HUES64 (cell line): ENCODE results near the gene DCAF12L2. TPM values are rescaled to one million over a fixed set of nuclear protein-coding genes. Genes with fewer than 3 reads are reported as not detected.
A peak's percentile ranks its signal among the peaks of the same experiment; 100 is the strongest.
"Not testable (repeated sequence)": the region's sequence is repeated elsewhere in the genome, so short reads cannot be mapped to it uniquely, and the experiment has no call there.

ENCODE experiments used
- H3K27ac ChIP-seq: 2 replicates; pipeline ENCODE4 v1.7.0; 2013; ENCODE audit warnings: low read depth, low read length, inconsistent platforms
- H3K27me3 ChIP-seq: 2 replicates; pipeline ENCODE4 v1.6.1; 2013; ENCODE audit warnings: mild to moderate bottlenecking, low read length; ENCODE audit not compliant: insufficient read depth
- H3K36me3 ChIP-seq: 2 replicates; pipeline ENCODE4 v1.6.1; 2013; ENCODE audit warnings: mild to moderate bottlenecking, low read length; ENCODE audit not compliant: insufficient read depth
- H3K4me1 ChIP-seq: 2 replicates; pipeline ENCODE4 v1.6.1; 2013; ENCODE audit warnings: mild to moderate bottlenecking, low read length, moderate library complexity; ENCODE audit not compliant: insufficient read depth
- H3K4me3 ChIP-seq: 2 replicates; pipeline ENCODE4 v1.5.1; 2013; ENCODE audit warnings: mild to moderate bottlenecking, low read length, moderate library complexity
- H3K9ac ChIP-seq: 2 replicates; pipeline ENCODE4 v1.6.1; 2013; ENCODE audit warnings: mild to moderate bottlenecking, low read depth, low read length
- H3K9me3 ChIP-seq: 2 replicates; pipeline ENCODE4 v1.6.1; 2013; ENCODE audit warnings: low read depth, low read length; ENCODE audit not compliant: insufficient read depth
- WGBS: fragments of 150-250, 120-280 bp; methylation state at CpG from one replicate; pipeline ENCODE4 v1.1.7; 2013; ENCODE audit warnings: missing lambda C conversion rate; 5-methylcytosine and 5-hydroxymethylcytosine counted together
- polyA plus RNA-seq, 2 experiments: library from polyadenylated mRNA; stranded (reverse); fragments of 50-300 nt; gene quantifications; one replicate each; pipeline ENCODE4 v1.2.3, GENCODE V29; 2013

Gene DCAF12L2
- polyA plus RNA-seq (2013, experiment 1 of 2): 0.95 TPM
- 1.4 TPM for polyA plus RNA-seq (2013, experiment 2 of 2)

DNA sequence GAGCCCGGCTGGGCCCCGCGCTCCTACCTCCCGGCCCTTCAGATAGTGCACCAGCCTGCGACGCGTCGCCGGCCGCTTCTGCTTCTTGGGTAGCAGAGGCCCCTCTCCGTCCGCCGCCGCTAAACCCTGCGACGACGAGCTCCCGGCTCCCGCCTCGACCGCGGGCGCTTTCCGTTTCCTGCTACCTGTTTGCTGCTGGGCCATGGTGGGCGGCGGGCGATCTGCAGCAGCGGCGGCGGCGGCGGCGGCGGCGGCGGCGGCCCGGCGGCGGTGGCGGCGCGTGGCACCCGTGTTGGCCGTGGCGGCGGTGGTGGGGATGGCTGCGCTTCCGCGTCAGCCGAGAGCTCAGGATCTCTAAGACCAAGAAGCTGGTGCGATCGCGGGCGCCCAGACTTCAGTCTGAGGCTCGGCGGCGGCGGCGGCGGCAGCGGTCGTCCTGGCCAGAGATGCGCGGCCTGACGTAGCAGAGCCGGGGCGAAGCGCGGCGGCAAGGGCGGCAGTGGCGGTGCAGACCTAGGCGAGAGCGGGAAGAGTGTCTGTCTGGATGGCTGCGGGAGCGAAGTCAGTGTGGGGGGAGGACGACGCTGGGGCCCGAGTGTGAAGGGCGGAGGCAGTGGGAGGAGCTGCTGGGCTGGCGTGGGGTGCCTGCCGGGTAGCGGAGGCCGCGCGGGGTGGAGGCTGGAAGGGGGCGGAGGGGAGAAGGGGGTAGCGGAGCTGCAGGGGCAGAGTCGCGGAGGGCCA is at the start of gene DCAF12L2:
DCAF12L2 (minus strand) TSS at position 569 of the 741 bp plus-strand sequence; CDS start at position 204, 365 bp downstream.
- Histone ChIP-seq H3K27me3 (peaks cover 25% of the 10 kb centered on the region), H3K9me3 (no peaks in the 10 kb centered on the region), H3K27ac (no peak within 1 kb of the TSS), H3K4me3 (peak within 1 kb of the TSS; percentile 43), H3K9ac (no peak within 1 kb of the TSS), H3K36me3 (no peaks in the 10 kb centered on the region), H3K4me1 (no peaks in the 10 kb centered on the region)
- whole genome bisulfite sequencing: 4% methylated on average over 88 of the region's 91 CpGs

- H3K9me3 ChIP-seq, H3K9ac ChIP-seq, H3K27ac ChIP-seq, H3K4me3 ChIP-seq, H3K4me1 ChIP-seq, H3K27me3 ChIP-seq, H3K36me3 ChIP-seq: not testable (repeated sequence)
- WGBS: 98% methylated on average over 21 of the region's 21 CpGs
Measured at GRCh38 chrX:126190888-126191287, 24.8 kb upstream of the DCAF12L2 start.

- no peaks in the 10 kb centered on the region for H3K36me3 ChIP-seq
- no peaks in the 10 kb centered on the region for H3K4me1 ChIP-seq
- H3K27me3 ChIP-seq: no peaks in the 10 kb centered on the region
- no peak overlapping the region for H3K27ac ChIP-seq
- no peak overlapping the region for H3K4me3 ChIP-seq
- WGBS: 96% methylated on average over 3 of the region's 4 CpGs
- no peak overlapping the region for H3K9ac ChIP-seq
- H3K9me3 ChIP-seq: no peaks in the 10 kb centered on the region
Measured at GRCh38 chrX:126177133-126177840, 11.2 kb upstream of the DCAF12L2 start.

GRCh38 chrX:126170720-126171119 is 4.6 kb upstream of the DCAF12L2 start:
- peaks cover 11% of the 10 kb centered on the region for H3K27me3 ChIP-seq
- WGBS: 93% methylated on average over 2 of the region's 2 CpGs

DNA sequence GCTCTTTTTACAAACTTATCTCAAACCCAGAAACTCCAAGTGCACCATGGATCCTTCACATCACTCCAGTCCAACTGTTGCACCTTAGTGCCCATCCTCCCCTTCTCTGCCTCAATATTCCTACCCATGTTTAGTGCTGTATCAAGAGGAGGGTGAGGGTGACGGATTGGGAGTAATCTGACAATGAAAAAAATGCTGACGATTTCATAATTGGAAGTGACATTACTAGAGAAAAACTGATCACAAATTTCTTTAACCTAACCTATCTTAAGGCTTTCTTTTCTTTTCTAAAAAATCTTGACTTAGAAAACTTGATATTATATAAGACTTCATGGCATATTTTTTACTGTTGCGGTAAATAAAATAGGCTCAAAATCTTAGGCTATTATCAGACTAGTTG is 1.5 kb upstream of the DCAF12L2 start:
- H3K9ac ChIP-seq: no peak overlapping the region
- H3K36me3 ChIP-seq: no peaks in the 10 kb centered on the region
- H3K27me3 ChIP-seq: peaks cover 25% of the 10 kb centered on the region
- no peaks in the 10 kb centered on the region for H3K4me1 ChIP-seq
- H3K27ac ChIP-seq: no peak overlapping the region
- H3K9me3 ChIP-seq: no peaks in the 10 kb centered on the region
- H3K4me3 ChIP-seq: no peak overlapping the region
- WGBS: no CpG with 5 or more reads among the region's 3 CpGs

More at GRCh38 chrX:126170720-126171119, 4.6 kb upstream of the DCAF12L2 start:
- Histone ChIP-seq H3K9ac (no peak overlapping the region), H3K36me3 (no peaks in the 10 kb centered on the region), H3K4me1 (no peaks in the 10 kb centered on the region), H3K9me3 (no peaks in the 10 kb centered on the region), H3K27ac (no peak overlapping the region), H3K4me3 (no peak overlapping the region)

DNA sequence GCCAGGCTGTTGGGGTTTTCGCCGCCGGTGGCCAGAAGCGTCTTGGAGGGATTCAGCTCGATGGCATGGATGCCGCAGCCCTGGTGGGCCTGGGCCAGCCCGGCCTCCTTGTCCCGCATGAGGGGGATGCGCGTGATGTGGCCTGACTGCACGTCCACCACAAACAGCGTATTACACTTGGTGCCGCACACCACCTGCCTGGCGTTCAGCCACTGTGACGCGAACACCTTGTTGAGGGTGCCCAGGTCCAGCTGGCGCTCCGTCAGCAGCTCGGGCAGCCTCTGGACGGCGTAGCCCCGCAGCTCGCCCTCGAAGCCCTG is 728 bp downstream of the DCAF12L2 start:
- no peaks in the 10 kb centered on the region for H3K36me3 ChIP-seq
- H3K27me3 ChIP-seq: peaks cover 25% of the 10 kb centered on the region
- H3K4me1 ChIP-seq: no peaks in the 10 kb centered on the region
- no peaks in the 10 kb centered on the region for H3K9me3 ChIP-seq
- no peak overlapping the region for H3K9ac ChIP-seq
- H3K27ac ChIP-seq: no peak overlapping the region
- peak overlapping the region; percentile 33; the same call in 1 of the 2 replicates for H3K4me3 ChIP-seq
- WGBS: 72% methylated on average over 24 of the region's 24 CpGs

DNA sequence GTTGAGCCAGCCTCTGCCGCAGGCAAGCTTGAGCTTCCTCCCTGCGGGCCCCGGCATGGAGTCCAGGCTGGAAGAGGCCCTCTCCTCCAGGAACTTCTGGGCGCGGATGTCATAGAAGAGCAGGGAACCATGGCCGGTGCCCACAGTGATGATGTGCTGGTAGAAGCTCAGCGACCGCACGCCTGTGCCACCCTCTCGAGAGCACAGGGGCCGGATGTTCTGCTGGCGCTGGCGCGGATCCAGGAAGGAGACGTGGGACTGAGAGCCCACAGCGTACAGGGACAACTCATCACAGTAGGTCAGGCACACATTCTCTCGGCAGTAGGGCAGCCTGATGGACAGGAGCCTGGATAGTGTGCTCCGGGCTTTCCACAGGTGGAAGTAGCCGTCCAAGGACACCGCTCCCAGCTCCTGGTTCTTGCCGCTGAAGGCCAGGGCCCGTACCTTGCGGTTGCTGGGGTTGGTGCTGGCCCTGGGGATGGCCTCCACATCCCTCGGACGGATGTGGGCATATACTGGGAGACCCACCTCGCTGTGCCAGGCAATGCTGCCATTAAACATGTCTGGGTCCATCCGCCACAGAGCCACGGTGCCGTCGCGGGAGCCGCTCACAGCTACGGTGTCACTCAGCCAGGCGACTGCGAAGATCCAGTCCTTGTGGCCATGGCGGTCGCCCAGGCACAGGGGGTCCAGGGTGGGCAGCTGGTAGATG is 1.2 kb downstream of the DCAF12L2 start:
- no peaks in the 10 kb centered on the region for H3K36me3 ChIP-seq
- no peak overlapping the region for H3K4me3 ChIP-seq
- H3K27me3 ChIP-seq: peaks cover 25% of the 10 kb centered on the region
- H3K9me3 ChIP-seq: no peaks in the 10 kb centered on the region
- no peaks in the 10 kb centered on the region for H3K4me1 ChIP-seq
- no peak overlapping the region for H3K9ac ChIP-seq
- no peak overlapping the region for H3K27ac ChIP-seq
- WGBS: 94% methylated on average over 37 of the region's 37 CpGs

DNA sequence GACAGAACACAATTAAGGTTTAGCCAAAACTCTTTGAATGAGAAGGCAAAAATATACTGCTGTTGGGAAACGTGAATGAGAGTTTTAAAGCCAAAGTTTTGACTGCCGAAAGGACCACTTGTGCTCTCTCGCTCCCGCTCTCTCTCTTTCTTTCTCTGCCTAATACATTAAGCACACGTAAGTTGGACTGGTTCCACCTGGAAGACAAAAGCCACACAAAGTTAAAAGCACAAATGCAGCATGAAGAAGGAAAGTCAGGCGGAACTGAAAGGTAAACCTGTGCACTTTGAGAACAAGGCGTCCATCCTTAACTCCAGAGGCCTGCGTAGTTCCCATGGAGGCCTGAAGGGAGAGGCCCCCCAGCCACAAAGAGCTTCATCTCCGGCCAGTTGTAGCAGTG is 1.9 kb downstream of the DCAF12L2 start:
- H3K36me3 ChIP-seq: no peaks in the 10 kb centered on the region
- H3K9ac ChIP-seq: no peak overlapping the region
- 95% methylated on average over 9 of the region's 9 CpGs for WGBS
- H3K4me1 ChIP-seq: no peaks in the 10 kb centered on the region
- no peaks in the 10 kb centered on the region for H3K9me3 ChIP-seq
- H3K27ac ChIP-seq: no peak overlapping the region
- no peak overlapping the region for H3K4me3 ChIP-seq
- peaks cover 25% of the 10 kb centered on the region for H3K27me3 ChIP-seq

- no peak overlapping the region for H3K27ac ChIP-seq
- no peaks in the 10 kb centered on the region for H3K36me3 ChIP-seq
- no peak overlapping the region for H3K4me3 ChIP-seq
- H3K27me3 ChIP-seq: no peaks in the 10 kb centered on the region
- H3K9me3 ChIP-seq: no peaks in the 10 kb centered on the region
- 93% methylated on average over 1 of the region's 2 CpGs for WGBS
- no peak overlapping the region for H3K9ac ChIP-seq
- no peaks in the 10 kb centered on the region for H3K4me1 ChIP-seq
Measured at GRCh38 chrX:126141014-126141413, 25.1 kb downstream of the DCAF12L2 start.

DNA sequence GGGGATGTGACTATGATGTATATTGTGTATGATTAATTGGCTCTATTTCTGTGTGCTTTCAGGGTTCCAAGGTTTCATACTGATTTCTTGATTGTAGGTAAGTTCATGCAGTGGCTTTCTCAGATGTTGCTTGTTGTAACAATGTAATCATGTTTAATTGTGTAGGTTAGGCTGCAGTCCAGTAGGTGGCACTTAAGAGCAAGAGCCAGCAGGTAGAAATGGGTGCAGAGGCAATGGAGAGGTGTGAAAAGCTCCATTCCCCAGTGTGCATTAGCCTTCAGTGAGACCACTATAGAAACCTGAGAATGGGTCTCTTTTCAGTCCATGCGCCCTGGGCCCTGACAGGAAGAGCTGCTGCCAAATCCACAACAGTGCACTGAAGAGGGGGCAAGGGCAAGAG is 28.2 kb downstream of the DCAF12L2 start:
- Histone ChIP-seq H3K27me3 (no peaks in the 10 kb centered on the region), H3K4me1 (no peaks in the 10 kb centered on the region), H3K9ac (no peak overlapping the region), H3K9me3 (no peaks in the 10 kb centered on the region), H3K27ac (no peak overlapping the region), H3K36me3 (no peaks in the 10 kb centered on the region), H3K4me3 (no peak overlapping the region)
- WGBS: 81% methylated on average over 1 of the region's 1 CpG

GRCh38 chrX:126124721-126125120 is 41.4 kb downstream of the DCAF12L2 start:
- Histone ChIP-seq H3K9ac (no peak overlapping the region), H3K36me3 (no peaks in the 10 kb centered on the region), H3K4me3 (no peak overlapping the region), H3K4me1 (no peaks in the 10 kb centered on the region), H3K27me3 (no peaks in the 10 kb centered on the region), H3K27ac (no peak overlapping the region), H3K9me3 (no peaks in the 10 kb centered on the region)
- WGBS: 48% methylated on average over 2 of the region's 2 CpGs
